Peyer's patch (tissue), 4 donors: Measurements from ENCODE around the gene ZBTB48. TPM values are rescaled to one million over a fixed set of nuclear protein-coding genes. Genes with fewer than 3 reads are reported as not detected.
"Not testable (repeated sequence)": the region's sequence is repeated elsewhere in the genome, so short reads cannot be mapped to it uniquely, and the experiment has no call there.

Experiments used
- DNase-seq, 3 donors: peaks; one replicate each; pipeline ENCODE4 v3.0.0-alpha.2; 2017 to 2019
- H3K27ac ChIP-seq, 4 donors: fragments of 200-600 bp; sonication (generic); one replicate each; pipeline ENCODE4 v1.5.1; 2016 to 2019
- H3K27me3 ChIP-seq, 2 donors: fragments of 200-600 bp; sonication (generic); one replicate each; pipeline ENCODE4 v1.5.1; 2019
- H3K36me3 ChIP-seq, 3 donors: fragments of 200-600 bp; sonication (generic); one replicate each; pipeline ENCODE4 v1.5.1; 2016 to 2019
- H3K4me1 ChIP-seq, 4 donors: fragments of 200-600 bp; sonication (generic); one replicate each; pipeline ENCODE4 v1.5.1; 2016 to 2019
- H3K4me3 ChIP-seq, 4 donors: fragments of 200-600 bp; sonication (generic); 1 replicate in 3 of 4; 2 replicates in 1 of 4; pipeline ENCODE4 v1.5.1; 2016 to 2019; ENCODE audit warnings: mild to moderate bottlenecking in 1 of 4
- H3K9me3 ChIP-seq, 4 donors: fragments of 200-600 bp; sonication (generic); one replicate each; pipeline ENCODE4 v1.5.1; 2016 to 2019; ENCODE audit warnings: mild to moderate bottlenecking in 1 of 4
- CTCF ChIP-seq, 6 experiments: fragments of 450-650 bp in 4 of 6; fragments of 200-600 bp in 2 of 6; sonication (generic) in 1 of 6; IDR thresholded peaks; one replicate each; pipeline ENCODE4 v1.5.1; 2017 to 2019; ENCODE audit warnings: antibody characterized with exemption in 6 of 6, mild to moderate bottlenecking in 3 of 6, moderate library complexity in 1 of 6
- POLR2A ChIP-seq, 2 donors: fragments of 450-650 bp; IDR thresholded peaks; one replicate each; pipeline ENCODE4 v1.5.1; 2017; ENCODE audit warnings: antibody characterized with exemption in 2 of 2, mild to moderate bottlenecking in 2 of 2, moderate library complexity in 2 of 2
- small RNA-seq, 2 donors: library from RNA; depleted of rRNA; stranded (forward); fragments of <200 nt; gene quantifications; one replicate each; pipeline ENCODE3, GENCODE V24; 2016
- total RNA-seq, 4 donors: library from RNA; depleted of rRNA; stranded (reverse); fragments of >200 nt; gene quantifications; one replicate each; pipeline ENCODE4 v1.1.0, GENCODE V29; 2016

Gene ZBTB48
- total RNA-seq, 4 donors from 2014 or later = 27.0 to 80.9 (median 38.2) TPM

GRCh38 chr1:6635910-6636760, 56.3 kb downstream of the ZBTB48 start:
- Histone ChIP-seq H3K27ac (no peak overlapping the region), H3K36me3 (peaks cover 0 to 95% (median 0%) of the 10 kb centered on the region in 3 donors), H3K27me3 (no peaks in the 10 kb centered on the region), H3K4me3 (no peak overlapping the region), H3K4me1 (no peaks in the 10 kb centered on the region), H3K9me3 (no peaks in the 10 kb centered on the region)
- no peak for DNase-seq
- TF ChIP-seq CTCF (IDR thresholded peaks at IDR 0.05) (no peak), POLR2A (IDR thresholded peaks at IDR 0.05) (no peak)

DNA sequence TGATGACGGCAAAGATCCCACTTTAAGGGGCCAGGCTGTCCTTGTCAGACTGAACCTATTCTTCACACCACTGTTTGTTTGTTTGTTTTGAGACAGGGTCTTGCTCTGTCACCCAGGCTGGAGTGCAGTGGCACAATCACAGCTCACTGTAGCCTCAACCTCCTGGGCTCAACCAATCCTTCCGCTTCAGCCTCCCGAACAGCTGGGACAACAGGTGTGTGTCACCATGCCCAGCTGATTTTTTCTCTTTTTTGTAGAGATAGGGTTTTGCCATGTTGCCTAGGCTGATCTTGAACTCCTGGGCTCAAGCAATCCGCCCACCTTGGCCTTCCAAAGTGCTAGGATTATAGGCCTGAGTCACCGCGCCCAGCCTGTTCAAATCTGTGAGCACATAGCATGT, 57.0 kb downstream of the ZBTB48 start:
- DNase-seq, H3K9me3 ChIP-seq, H3K27me3 ChIP-seq, H3K4me1 ChIP-seq, H3K27ac ChIP-seq, H3K4me3 ChIP-seq: not testable (repeated sequence)
- H3K36me3 ChIP-seq = peaks cover 0 to 91% (median 0%) of the 10 kb centered on the region in 3 donors

DNA sequence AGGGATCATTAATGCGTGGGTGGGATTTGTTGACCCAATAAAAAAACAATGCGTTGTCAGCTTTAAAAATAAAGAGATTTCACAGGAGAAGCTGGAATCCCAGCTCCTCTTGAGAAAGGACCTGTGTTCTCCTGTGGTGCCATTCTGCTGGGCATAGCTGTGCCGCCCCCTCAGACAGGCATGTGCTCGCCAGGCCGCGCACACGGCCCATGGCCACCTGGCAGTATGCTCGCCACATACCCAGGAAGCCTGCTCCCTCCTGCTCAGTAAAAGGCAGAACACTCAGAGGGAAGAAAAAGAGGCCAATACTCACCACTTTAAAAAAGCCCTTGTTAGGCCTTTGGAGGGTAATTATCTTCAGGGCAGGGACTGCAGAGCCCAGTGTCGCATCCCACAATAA, 58.0 kb downstream of the ZBTB48 start:
- Histone ChIP-seq H3K36me3 (peaks cover 0 to 88% (median 0%) of the 10 kb centered on the region in 3 donors), H3K27me3 (no peaks in the 10 kb centered on the region), H3K27ac (peak overlapping the region in 1 of 4 donors; percentile 13), H3K9me3 (no peaks in the 10 kb centered on the region), H3K4me3 (no peak overlapping the region), H3K4me1 (no peaks in the 10 kb centered on the region)
- TF ChIP-seq CTCF (IDR thresholded peaks at IDR 0.05) (no peak), POLR2A (IDR thresholded peaks at IDR 0.05) (no peak)
- DNase-seq = no peak

DNA sequence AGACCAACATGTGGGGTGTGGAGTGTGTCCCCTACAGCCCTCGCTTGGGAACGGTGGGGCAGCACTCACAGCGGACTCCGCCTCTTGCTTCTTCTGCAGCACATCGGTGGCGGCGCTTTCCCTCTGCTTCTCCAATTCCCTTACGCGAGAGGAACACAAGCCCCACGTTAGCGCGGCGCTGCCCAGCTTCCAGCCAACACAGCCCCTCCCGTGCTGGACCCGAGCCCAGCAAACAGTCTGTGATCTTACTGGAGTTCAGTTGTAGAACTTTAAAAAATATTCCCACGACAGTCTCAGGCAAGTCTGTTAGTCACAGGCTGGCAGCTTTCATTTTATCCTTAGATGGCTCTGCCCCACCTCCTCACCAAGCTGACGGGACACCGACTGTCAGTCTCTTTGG, 58.4 kb downstream of the ZBTB48 start:
- Histone ChIP-seq H3K9me3 (no peaks in the 10 kb centered on the region), H3K27ac (peak overlapping the region in 1 of 4 donors; percentile 13), H3K4me3 (no peak overlapping the region), H3K27me3 (no peaks in the 10 kb centered on the region), H3K36me3 (peaks cover 0 to 84% (median 0%) of the 10 kb centered on the region in 3 donors), H3K4me1 (no peaks in the 10 kb centered on the region)
- TF ChIP-seq CTCF (IDR thresholded peaks at IDR 0.05) (no peak), POLR2A (IDR thresholded peaks at IDR 0.05) (no peak)
- DNase-seq = peak in 1 of 3 donors; percentile 57

Small RNA genes within 50 kb of the gene (small RNA-seq; reads per million reads assigned to genes)
- gene RNU6-731P = 0 reads per million in 2 donors

Other genes starting within 250 kb of the ZBTB48 start
- 10 to 100 TPM; 38.4 to 93.2 (median 67.1) TPM for gene ACOT7, start 186.2 kb upstream of the ZBTB48 start, total RNA-seq
- gene HES2, start 160.1 kb upstream of the ZBTB48 start, total RNA-seq = 10 to 100 TPM in 1 of 4 donors, 1 to 10 TPM in 3; 2.5 to 15.9 (median 5.2) TPM
- gene ESPN, start 155.2 kb upstream of the ZBTB48 start, total RNA-seq = 100 to 1,000 TPM in 3 of 4 donors, 10 to 100 TPM in 1; 17.3 to 390 (median 306) TPM
- gene TNFRSF25, start 113.8 kb upstream of the ZBTB48 start, total RNA-seq = 10 to 100 TPM; 31.0 to 88.4 (median 61.5) TPM
- gene PLEKHG5, start 88.3 kb upstream of the ZBTB48 start, total RNA-seq = 10 to 100 TPM; 17.7 to 56.9 (median 45.4) TPM
- 10 to 100 TPM; 19.0 to 28.0 (median 22.5) TPM for gene NOL9, start 25.5 kb upstream of the ZBTB48 start, total RNA-seq
- not detected for gene TAS1R1, start 24.7 kb upstream of the ZBTB48 start, total RNA-seq
- 10 to 100 TPM; 14.4 to 25.1 (median 18.2) TPM for gene KLHL21, start 22.9 kb downstream of the ZBTB48 start, total RNA-seq
- 1 to 10 TPM; 3.3 to 7.4 (median 6.0) TPM for gene PHF13, start 33.7 kb downstream of the ZBTB48 start, total RNA-seq
- gene THAP3, start 44.9 kb downstream of the ZBTB48 start, total RNA-seq = 10 to 100 TPM in 3 of 4 donors, 1 to 10 TPM in 1; 9.9 to 22.8 (median 18.8) TPM
- 100 to 1,000 TPM in 1 of 4 donors, 10 to 100 TPM in 3; 62.9 to 119 (median 63.4) TPM for gene DNAJC11, start 121.8 kb downstream of the ZBTB48 start, total RNA-seq
- 10 to 100 TPM; 57.4 to 88.3 (median 62.1) TPM for gene CAMTA1, start 205.5 kb downstream of the ZBTB48 start, total RNA-seq